Karpas-422 (cell line): ENCODE measurements around the gene HNRNPLL. TPM values are rescaled to one million over a fixed set of nuclear protein-coding genes. Genes with fewer than 3 reads are reported as not detected.

ENCODE experiments used
- DNase-seq: peaks from one replicate; pipeline ENCODE4 v3.0.0-alpha.2; 2015
- H2AFZ ChIP-seq: fragments of 200-600 bp; sonication (generic); 2 replicates; pipeline ENCODE4 v1.6.1; 2014; ENCODE audit warnings: antibody characterized with exemption, low read length, mixed read lengths
- H3K27ac ChIP-seq: fragments of 200-600 bp; sonication (generic); 2 replicates; pipeline ENCODE4 v1.5.1; 2014; ENCODE audit warnings: mild to moderate bottlenecking, low read length, moderate library complexity
- H3K27me3 ChIP-seq: fragments of 200-600 bp; sonication (generic); 2 replicates; pipeline ENCODE4 v1.6.1; 2014; ENCODE audit warnings: low read length, mixed read lengths
- H3K36me3 ChIP-seq: fragments of 200-600 bp; sonication (generic); 2 replicates; pipeline ENCODE4 v1.6.1; 2014; ENCODE audit warnings: low read length, mixed read lengths; ENCODE audit not compliant: insufficient read depth
- H3K4me1 ChIP-seq: fragments of 200-600 bp; sonication (generic); 2 replicates; pipeline ENCODE4 v1.6.1; 2014; ENCODE audit warnings: mild to moderate bottlenecking, low read length, mixed read lengths
- H3K4me2 ChIP-seq: fragments of 200-600 bp; sonication (generic); 2 replicates; pipeline ENCODE4 v1.6.1; 2014; ENCODE audit warnings: low read length, low read depth, mild to moderate bottlenecking; ENCODE audit not compliant: poor library complexity, severe bottlenecking
- H3K4me3 ChIP-seq: fragments of 200-600 bp; sonication (generic); 2 replicates; pipeline ENCODE4 v1.5.1; 2014; ENCODE audit warnings: mild to moderate bottlenecking, antibody characterized with exemption, low read length, mixed read lengths
- H3K79me2 ChIP-seq: fragments of 200-600 bp; sonication (generic); 2 replicates; pipeline ENCODE4 v1.6.1; 2014; ENCODE audit warnings: mild to moderate bottlenecking, low read length, mixed read lengths
- H3K9ac ChIP-seq: fragments of 200-600 bp; sonication (generic); 2 replicates; pipeline ENCODE4 v1.6.0; 2014; ENCODE audit warnings: low read length
- H3K9me2 ChIP-seq: fragments of 200-600 bp; sonication (generic), shearing (Covaris generic); replicated peaks from 2 replicates; pipeline ENCODE4 v1.6.0; 2014; ENCODE audit warnings: mild to moderate bottlenecking, low read length, moderate library complexity; ENCODE audit not compliant: insufficient read depth
- H3K9me3 ChIP-seq: fragments of 300-700, 200-600 bp; sonication (generic); 2 replicates; pipeline ENCODE4 v1.6.1; 2014; ENCODE audit warnings: low read length, mixed read lengths
- H4K20me1 ChIP-seq: fragments of 200-600 bp; sonication (generic); 2 replicates; pipeline ENCODE4 v1.6.1; 2014; ENCODE audit warnings: mild to moderate bottlenecking, antibody characterized with exemption, low read length, low read depth; ENCODE audit not compliant: insufficient read depth
- total RNA-seq: library from RNA; depleted of rRNA; stranded (reverse); fragments of >200 nt; shearing (Covaris generic); gene quantifications from 2 replicates; pipeline ENCODE4 v1.2.3, GENCODE V29; 2014; ENCODE audit warnings: low replicate concordance; rRNA removed

Gene HNRNPLL
- total RNA-seq, 1 experiment from 2014 or later, result 131 TPM

DNA sequence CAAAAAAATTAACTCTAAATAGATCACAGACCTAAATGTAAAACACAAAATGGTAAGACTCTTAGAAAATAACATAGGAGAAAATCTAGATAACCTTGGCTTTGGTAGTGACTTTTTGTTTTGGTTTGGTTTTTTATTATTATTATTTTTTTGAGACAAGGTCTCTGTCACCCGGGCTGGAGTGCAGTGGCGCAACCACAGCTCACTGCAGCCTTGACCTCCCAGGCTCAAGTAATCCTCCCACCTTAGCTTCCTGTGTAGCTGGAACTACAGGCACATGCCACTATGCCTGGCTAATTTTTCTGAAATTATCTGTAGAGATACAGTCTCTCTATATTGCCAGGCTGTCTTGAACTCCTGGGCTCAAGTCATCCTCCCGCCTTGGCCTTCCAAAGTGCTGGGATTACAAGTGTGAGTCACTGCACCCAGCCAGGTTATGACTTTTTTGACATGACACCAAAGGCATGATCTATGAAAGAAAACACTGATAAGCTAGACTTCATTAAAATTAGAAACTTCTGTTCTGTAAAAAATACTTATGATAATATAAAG, 88.0 kb downstream of the HNRNPLL start:
- no peaks in the 10 kb centered on the region for H4K20me1 ChIP-seq
- peaks cover 36% of the 10 kb centered on the region for H3K4me1 ChIP-seq
- H2AFZ ChIP-seq, result no peak overlapping the region
- no peaks in the 10 kb centered on the region for H3K36me3 ChIP-seq
- no peak overlapping the region for H3K4me3 ChIP-seq
- H3K9me3 ChIP-seq, result no peaks in the 10 kb centered on the region
- no peak for DNase-seq
- H3K27me3 ChIP-seq, result no peaks in the 10 kb centered on the region
- no peak overlapping the region for H3K9ac ChIP-seq
- H3K9me2 ChIP-seq, result no peaks in the 10 kb centered on the region
- H3K79me2 ChIP-seq, result no peaks in the 10 kb centered on the region
- H3K4me2 ChIP-seq, result no peak overlapping the region
- H3K27ac ChIP-seq, result no peak overlapping the region; the same call in 1 of the 2 replicates

- H3K9ac ChIP-seq, result no peak overlapping the region
- H3K27ac ChIP-seq, result no peak overlapping the region
- no peaks in the 10 kb centered on the region for H4K20me1 ChIP-seq
- H2AFZ ChIP-seq, result peak overlapping the region; percentile 44
- no peaks in the 10 kb centered on the region for H3K9me2 ChIP-seq
- H3K27me3 ChIP-seq, result no peaks in the 10 kb centered on the region
- no peaks in the 10 kb centered on the region for H3K79me2 ChIP-seq
- H3K4me2 ChIP-seq, result no peak overlapping the region
- H3K9me3 ChIP-seq, result no peaks in the 10 kb centered on the region
- no peak overlapping the region for H3K4me3 ChIP-seq
- no peaks in the 10 kb centered on the region for H3K36me3 ChIP-seq
- H3K4me1 ChIP-seq, result peaks cover 29% of the 10 kb centered on the region
- no peak for DNase-seq
Observed at GRCh38 chr2:38512211-38512610, 90.5 kb downstream of the HNRNPLL start.

Other genes starting within 250 kb of the HNRNPLL start
- gene ATL2, start 225.7 kb downstream of the HNRNPLL start, total RNA-seq, result 124 and 154 TPM in 2 replicates
- gene GALM, start 63.2 kb upstream of the HNRNPLL start, total RNA-seq, result 11.7 and 11.9 TPM in 2 replicates
- gene SRSF7, start 148.4 kb upstream of the HNRNPLL start, total RNA-seq, result 154 and 176 TPM in 2 replicates
- gene GEMIN6, start 175.3 kb upstream of the HNRNPLL start, total RNA-seq, result 16.2 and 20.1 TPM in 2 replicates